GM23338 (cell line): ENCODE results near the gene DGLUCY. TPM values are rescaled to one million over a fixed set of nuclear protein-coding genes. Genes with fewer than 3 reads are reported as not detected.

ENCODE experiments used
- ATAC-seq: fragments of 200-7000 bp; cut with Tn5 transposase; 3 replicates; pipeline ENCODE4 v1.9.1; 2020
- DNase-seq: peaks from one replicate; pipeline ENCODE4 v3.0.0-alpha.2; 2015; ENCODE audit warnings: low spot score
- H2AFZ ChIP-seq: fragments of 200-600 bp; sonication (generic); 2 replicates; pipeline ENCODE4 v1.8.0; 2016; ENCODE audit warnings: antibody characterized with exemption, mild to moderate bottlenecking, moderate library complexity
- H3F3A ChIP-seq: fragments of 200-600 bp; sonication (generic); replicated peaks from 2 replicates; pipeline ENCODE4 v1.8.0; 2017; ENCODE audit warnings: antibody characterized with exemption, mixed run types, low read depth
- H3K27ac ChIP-seq: fragments of 200-600 bp; sonication (generic); 2 replicates; pipeline ENCODE4 v1.6.1; 2016; ENCODE audit warnings: low read depth
- H3K27me3 ChIP-seq: fragments of 200-600 bp; sonication (generic); 2 replicates; pipeline ENCODE4 v1.8.0; 2016; ENCODE audit warnings: mild to moderate bottlenecking, mixed run types, moderate library complexity; ENCODE audit not compliant: insufficient read depth
- H3K36me3 ChIP-seq: fragments of 200-600 bp; sonication (generic); 2 replicates; pipeline ENCODE4 v1.8.0; 2016; ENCODE audit warnings: mild to moderate bottlenecking; ENCODE audit not compliant: insufficient read depth
- H3K4me1 ChIP-seq: fragments of 200-600 bp; sonication (generic); 2 replicates; pipeline ENCODE4 v1.8.0; 2016; ENCODE audit warnings: mild to moderate bottlenecking, moderate library complexity; ENCODE audit not compliant: insufficient read depth
- H3K4me2 ChIP-seq: fragments of 200-600 bp; sonication (generic); 2 replicates; pipeline ENCODE4 v1.7.1; 2017; ENCODE audit warnings: mixed run types
- H3K4me3 ChIP-seq: fragments of 200-600 bp; sonication (generic); 2 replicates; pipeline ENCODE4 v1.6.1; 2016; ENCODE audit warnings: mixed run types
- H3K79me2 ChIP-seq: fragments of 200-600 bp; sonication (generic); replicated peaks from 2 replicates; pipeline ENCODE4 v1.8.0; 2017; ENCODE audit warnings: mild to moderate bottlenecking; ENCODE audit not compliant: insufficient read depth
- H3K9me2 ChIP-seq: fragments of 200-600 bp; sonication (generic); 2 replicates; pipeline ENCODE4 v1.8.0; 2017; ENCODE audit not compliant: insufficient read depth
- H4K20me1 ChIP-seq: fragments of 200-600 bp; sonication (generic); replicated peaks from 2 replicates; pipeline ENCODE4 v1.8.0; 2017; ENCODE audit warnings: mild to moderate bottlenecking; ENCODE audit not compliant: insufficient read depth
- H3K27ac Mint-ChIP-seq: 2 replicates; pipeline ENCODE4 v1.8.0; 2020; ENCODE audit warnings: inconsistent platforms, mild to moderate bottlenecking, moderate library complexity, mixed read lengths
- H3K27me3 Mint-ChIP-seq: 3 replicates; pipeline ENCODE4 v1.8.0; 2022; ENCODE audit warnings: low read depth, mild to moderate bottlenecking, moderate library complexity, mixed read lengths, inconsistent platforms; ENCODE audit not compliant: insufficient read depth, poor library complexity
- H3K36me3 Mint-ChIP-seq: 3 replicates; pipeline ENCODE4 v1.8.0; 2021; ENCODE audit warnings: low read depth, mild to moderate bottlenecking, inconsistent platforms, moderate library complexity, mixed read lengths
- H3K4me1 Mint-ChIP-seq: 3 replicates; pipeline ENCODE4 v1.8.0; 2020; ENCODE audit warnings: mild to moderate bottlenecking, inconsistent platforms, mixed read lengths
- H3K4me3 Mint-ChIP-seq: 3 replicates; pipeline ENCODE4 v1.8.0; 2021; ENCODE audit warnings: moderate library complexity, mild to moderate bottlenecking, inconsistent platforms, mixed read lengths
- H3K9me3 Mint-ChIP-seq: 3 replicates; pipeline ENCODE4 v1.8.0; 2020; ENCODE audit warnings: moderate library complexity, mild to moderate bottlenecking, inconsistent platforms, mixed read lengths
- CREB1 ChIP-seq: fragments of 250-450 bp; sonication (Bioruptor Pico); IDR thresholded peaks from 2 replicates; pipeline ENCODE4 v1.5.0; 2020; ENCODE audit warnings: low read depth, mild to moderate bottlenecking, moderate library complexity
- EZH2 ChIP-seq: fragments of 200-600 bp; sonication (generic); IDR thresholded peaks from one replicate; pipeline ENCODE4 v1.8.0; 2017; ENCODE audit warnings: antibody characterized with exemption, mild to moderate bottlenecking, low read depth; ENCODE audit not compliant: unreplicated experiment
- EZH2phosphoT487 ChIP-seq: fragments of 200-600 bp; sonication (generic); IDR thresholded peaks from one replicate; pipeline ENCODE4 v1.8.1; 2018; ENCODE audit warnings: antibody characterized with exemption; ENCODE audit not compliant: unreplicated experiment
- NANOG ChIP-seq: IDR thresholded peaks from 2 replicates; pipeline ENCODE4 v1.6.1; 2016; ENCODE audit warnings: antibody characterized with exemption, borderline replicate concordance
- ZNF331 ChIP-seq: fragments of 250-450 bp; sonication (Bioruptor Pico); IDR thresholded peaks from 2 replicates; pipeline ENCODE4 v1.5.0; 2020; ENCODE audit warnings: low read depth, mild to moderate bottlenecking, moderate library complexity
- polyA plus RNA-seq: library from polyadenylated mRNA; unstranded; fragments of >200 nt; fragmentation: Nextera tagmentation; extraction: Ambion mirVana; gene quantifications from 2 replicates; pipeline ENCODE4 v1.2.1, GENCODE V29; 2016
- total RNA-seq: library from RNA; depleted of rRNA; stranded (reverse); fragments of >200 nt; shearing (Covaris generic); gene quantifications from 2 replicates; pipeline ENCODE4 v1.2.3, GENCODE V29; 2014
- TF ChIP-seq, protein P1 (sequence below): fragments of 250-450 bp; sonication (Bioruptor Pico); IDR thresholded peaks from 2 replicates; pipeline ENCODE4 v1.5.0; 2020; ENCODE audit warnings: mild to moderate bottlenecking, moderate library complexity
- TF ChIP-seq, protein P2 (sequence below): IDR thresholded peaks from one replicate; pipeline ENCODE4 v1.6.1; 2018; ENCODE audit warnings: antibody characterized with exemption; ENCODE audit not compliant: unreplicated experiment
- TF ChIP-seq, protein P3 (sequence below), 2 experiments: fragments of 200-600 bp in 1 of 2; sonication (generic) in 1 of 2; conservative IDR thresholded peaks; 2 replicates each; pipeline versions ENCODE4 v1.5.1 to v1.6.1; 2016 to 2017; ENCODE audit warnings: antibody characterized with exemption in 2 of 2, low read depth in 2 of 2, mild to moderate bottlenecking in 2 of 2, moderate library complexity in 1 of 2

Gene DGLUCY
- total and polyA plus RNA-seq, 2 experiments from 2014 or later: 14.6 to 31.6 TPM

DNA sequence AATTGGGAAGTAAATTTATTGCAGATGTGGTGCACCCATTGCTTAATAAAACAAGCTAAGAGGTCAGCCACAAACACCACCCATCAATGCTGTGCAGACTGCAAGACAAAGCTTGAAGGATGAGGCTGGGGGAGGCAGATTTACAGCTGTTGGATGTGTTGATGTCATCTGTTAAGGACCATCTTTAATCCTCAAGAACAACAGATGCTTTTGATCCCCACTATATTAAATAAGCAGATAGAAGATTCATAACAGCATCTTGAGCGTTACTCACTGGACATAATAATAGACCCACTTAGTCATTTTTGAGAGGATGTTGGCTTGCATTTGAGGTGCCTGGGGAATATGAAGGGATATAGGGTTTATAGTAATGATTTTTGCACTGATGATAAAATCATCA lies 71.8 kb downstream of the DGLUCY start (continued):
- TF ChIP-seq, protein P1, sequence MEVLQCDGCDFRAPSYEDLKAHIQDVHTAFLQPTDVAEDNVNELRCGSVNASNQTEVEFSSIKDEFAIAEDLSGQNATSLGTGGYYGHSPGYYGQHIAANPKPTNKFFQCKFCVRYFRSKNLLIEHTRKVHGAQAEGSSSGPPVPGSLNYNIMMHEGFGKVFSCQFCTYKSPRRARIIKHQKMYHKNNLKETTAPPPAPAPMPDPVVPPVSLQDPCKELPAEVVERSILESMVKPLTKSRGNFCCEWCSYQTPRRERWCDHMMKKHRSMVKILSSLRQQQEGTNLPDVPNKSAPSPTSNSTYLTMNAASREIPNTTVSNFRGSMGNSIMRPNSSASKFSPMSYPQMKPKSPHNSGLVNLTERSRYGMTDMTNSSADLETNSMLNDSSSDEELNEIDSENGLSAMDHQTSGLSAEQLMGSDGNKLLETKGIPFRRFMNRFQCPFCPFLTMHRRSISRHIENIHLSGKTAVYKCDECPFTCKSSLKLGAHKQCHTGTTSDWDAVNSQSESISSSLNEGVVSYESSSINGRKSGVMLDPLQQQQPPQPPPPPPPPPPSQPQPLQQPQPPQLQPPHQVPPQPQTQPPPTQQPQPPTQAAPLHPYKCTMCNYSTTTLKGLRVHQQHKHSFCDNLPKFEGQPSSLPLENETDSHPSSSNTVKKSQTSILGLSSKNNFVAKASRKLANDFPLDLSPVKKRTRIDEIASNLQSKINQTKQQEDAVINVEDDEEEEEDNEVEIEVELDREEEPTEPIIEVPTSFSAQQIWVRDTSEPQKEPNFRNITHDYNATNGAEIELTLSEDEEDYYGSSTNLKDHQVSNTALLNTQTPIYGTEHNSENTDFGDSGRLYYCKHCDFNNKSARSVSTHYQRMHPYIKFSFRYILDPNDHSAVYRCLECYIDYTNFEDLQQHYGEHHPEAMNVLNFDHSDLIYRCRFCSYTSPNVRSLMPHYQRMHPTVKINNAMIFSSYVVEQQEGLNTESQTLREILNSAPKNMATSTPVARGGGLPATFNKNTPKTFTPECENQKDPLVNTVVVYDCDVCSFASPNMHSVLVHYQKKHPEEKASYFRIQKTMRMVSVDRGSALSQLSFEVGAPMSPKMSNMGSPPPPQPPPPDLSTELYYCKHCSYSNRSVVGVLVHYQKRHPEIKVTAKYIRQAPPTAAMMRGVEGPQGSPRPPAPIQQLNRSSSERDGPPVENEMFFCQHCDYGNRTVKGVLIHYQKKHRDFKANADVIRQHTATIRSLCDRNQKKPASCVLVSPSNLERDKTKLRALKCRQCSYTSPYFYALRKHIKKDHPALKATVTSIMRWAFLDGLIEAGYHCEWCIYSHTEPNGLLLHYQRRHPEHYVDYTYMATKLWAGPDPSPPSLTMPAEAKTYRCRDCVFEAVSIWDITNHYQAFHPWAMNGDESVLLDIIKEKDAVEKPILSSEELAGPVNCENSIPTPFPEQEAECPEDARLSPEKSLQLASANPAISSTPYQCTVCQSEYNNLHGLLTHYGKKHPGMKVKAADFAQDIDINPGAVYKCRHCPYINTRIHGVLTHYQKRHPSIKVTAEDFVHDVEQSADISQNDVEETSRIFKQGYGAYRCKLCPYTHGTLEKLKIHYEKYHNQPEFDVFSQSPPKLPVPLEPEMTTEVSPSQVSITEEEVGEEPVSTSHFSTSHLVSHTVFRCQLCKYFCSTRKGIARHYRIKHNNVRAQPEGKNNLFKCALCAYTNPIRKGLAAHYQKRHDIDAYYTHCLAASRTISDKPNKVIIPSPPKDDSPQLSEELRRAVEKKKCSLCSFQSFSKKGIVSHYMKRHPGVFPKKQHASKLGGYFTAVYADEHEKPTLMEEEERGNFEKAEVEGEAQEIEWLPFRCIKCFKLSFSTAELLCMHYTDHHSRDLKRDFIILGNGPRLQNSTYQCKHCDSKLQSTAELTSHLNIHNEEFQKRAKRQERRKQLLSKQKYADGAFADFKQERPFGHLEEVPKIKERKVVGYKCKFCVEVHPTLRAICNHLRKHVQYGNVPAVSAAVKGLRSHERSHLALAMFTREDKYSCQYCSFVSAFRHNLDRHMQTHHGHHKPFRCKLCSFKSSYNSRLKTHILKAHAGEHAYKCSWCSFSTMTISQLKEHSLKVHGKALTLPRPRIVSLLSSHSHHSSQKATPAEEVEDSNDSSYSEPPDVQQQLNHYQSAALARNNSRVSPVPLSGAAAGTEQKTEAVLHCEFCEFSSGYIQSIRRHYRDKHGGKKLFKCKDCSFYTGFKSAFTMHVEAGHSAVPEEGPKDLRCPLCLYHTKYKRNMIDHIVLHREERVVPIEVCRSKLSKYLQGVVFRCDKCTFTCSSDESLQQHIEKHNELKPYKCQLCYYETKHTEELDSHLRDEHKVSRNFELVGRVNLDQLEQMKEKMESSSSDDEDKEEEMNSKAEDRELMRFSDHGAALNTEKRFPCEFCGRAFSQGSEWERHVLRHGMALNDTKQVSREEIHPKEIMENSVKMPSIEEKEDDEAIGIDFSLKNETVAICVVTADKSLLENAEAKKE: no peak

DNA sequence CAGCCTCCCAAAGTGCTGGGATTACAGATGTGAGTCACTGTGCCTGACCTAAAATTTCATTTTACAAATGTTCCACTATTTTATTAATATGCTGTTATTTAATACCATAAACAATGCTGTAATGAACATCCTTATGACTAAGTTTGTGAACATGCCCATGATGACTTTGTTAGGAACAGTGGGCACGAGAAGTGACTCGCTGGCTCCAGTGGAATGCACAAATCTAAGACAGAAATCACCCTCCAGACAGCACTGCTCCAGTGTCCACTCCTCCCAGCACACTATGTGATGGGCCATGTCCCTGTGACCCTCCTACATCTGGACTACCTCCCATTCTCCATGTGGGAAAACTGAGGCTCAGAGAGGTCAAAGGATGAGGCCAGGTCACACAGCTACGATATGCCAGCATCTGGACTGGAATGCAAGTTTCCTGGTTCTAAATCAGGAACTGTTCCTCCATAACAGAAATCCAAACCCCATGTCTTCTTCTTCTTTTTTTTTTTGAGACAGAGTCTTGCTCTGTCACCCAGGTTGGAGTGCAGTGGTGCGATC lies 72.7 kb downstream of the DGLUCY start:
- no peak overlapping the region for H3K4me2 ChIP-seq
- ATAC-seq: no peak
- no peaks in the 10 kb centered on the region for H3K9me2 ChIP-seq
- no peaks in the 10 kb centered on the region for H3K27me3 ChIP-seq
- Mint-ChIP-seq H3K27ac (no peak overlapping the region), H3K4me1 (no peaks in the 10 kb centered on the region), H3K27me3 (peaks cover 6% of the 10 kb centered on the region), H3K9me3 (no peaks in the 10 kb centered on the region), H3K36me3 (peaks cover 17% of the 10 kb centered on the region), H3K4me3 (no peak overlapping the region)
- H2AFZ ChIP-seq: no peak overlapping the region
- no peaks in the 10 kb centered on the region for H3K4me1 ChIP-seq
- H3K4me3 ChIP-seq: no peak overlapping the region
- DNase-seq: no peak
- no peak overlapping the region for H3K27ac ChIP-seq
- H3K36me3 ChIP-seq: no peaks in the 10 kb centered on the region
- no peaks in the 10 kb centered on the region for H3F3A ChIP-seq
- no peaks in the 10 kb centered on the region for H4K20me1 ChIP-seq
- no peaks in the 10 kb centered on the region for H3K79me2 ChIP-seq
- TF ChIP-seq, protein P2, sequence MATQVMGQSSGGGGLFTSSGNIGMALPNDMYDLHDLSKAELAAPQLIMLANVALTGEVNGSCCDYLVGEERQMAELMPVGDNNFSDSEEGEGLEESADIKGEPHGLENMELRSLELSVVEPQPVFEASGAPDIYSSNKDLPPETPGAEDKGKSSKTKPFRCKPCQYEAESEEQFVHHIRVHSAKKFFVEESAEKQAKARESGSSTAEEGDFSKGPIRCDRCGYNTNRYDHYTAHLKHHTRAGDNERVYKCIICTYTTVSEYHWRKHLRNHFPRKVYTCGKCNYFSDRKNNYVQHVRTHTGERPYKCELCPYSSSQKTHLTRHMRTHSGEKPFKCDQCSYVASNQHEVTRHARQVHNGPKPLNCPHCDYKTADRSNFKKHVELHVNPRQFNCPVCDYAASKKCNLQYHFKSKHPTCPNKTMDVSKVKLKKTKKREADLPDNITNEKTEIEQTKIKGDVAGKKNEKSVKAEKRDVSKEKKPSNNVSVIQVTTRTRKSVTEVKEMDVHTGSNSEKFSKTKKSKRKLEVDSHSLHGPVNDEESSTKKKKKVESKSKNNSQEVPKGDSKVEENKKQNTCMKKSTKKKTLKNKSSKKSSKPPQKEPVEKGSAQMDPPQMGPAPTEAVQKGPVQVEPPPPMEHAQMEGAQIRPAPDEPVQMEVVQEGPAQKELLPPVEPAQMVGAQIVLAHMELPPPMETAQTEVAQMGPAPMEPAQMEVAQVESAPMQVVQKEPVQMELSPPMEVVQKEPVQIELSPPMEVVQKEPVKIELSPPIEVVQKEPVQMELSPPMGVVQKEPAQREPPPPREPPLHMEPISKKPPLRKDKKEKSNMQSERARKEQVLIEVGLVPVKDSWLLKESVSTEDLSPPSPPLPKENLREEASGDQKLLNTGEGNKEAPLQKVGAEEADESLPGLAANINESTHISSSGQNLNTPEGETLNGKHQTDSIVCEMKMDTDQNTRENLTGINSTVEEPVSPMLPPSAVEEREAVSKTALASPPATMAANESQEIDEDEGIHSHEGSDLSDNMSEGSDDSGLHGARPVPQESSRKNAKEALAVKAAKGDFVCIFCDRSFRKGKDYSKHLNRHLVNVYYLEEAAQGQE: no peak
- no peak for TF ChIP-seq NANOG
- TF ChIP-seq EZH2phosphoT487: no peak
- no peak for TF ChIP-seq ZNF331 (CRISPR knock-in tag)
- TF ChIP-seq EZH2: no peak
- no peak for TF ChIP-seq CREB1 (CRISPR knock-in tag)
- TF ChIP-seq, protein P3, sequence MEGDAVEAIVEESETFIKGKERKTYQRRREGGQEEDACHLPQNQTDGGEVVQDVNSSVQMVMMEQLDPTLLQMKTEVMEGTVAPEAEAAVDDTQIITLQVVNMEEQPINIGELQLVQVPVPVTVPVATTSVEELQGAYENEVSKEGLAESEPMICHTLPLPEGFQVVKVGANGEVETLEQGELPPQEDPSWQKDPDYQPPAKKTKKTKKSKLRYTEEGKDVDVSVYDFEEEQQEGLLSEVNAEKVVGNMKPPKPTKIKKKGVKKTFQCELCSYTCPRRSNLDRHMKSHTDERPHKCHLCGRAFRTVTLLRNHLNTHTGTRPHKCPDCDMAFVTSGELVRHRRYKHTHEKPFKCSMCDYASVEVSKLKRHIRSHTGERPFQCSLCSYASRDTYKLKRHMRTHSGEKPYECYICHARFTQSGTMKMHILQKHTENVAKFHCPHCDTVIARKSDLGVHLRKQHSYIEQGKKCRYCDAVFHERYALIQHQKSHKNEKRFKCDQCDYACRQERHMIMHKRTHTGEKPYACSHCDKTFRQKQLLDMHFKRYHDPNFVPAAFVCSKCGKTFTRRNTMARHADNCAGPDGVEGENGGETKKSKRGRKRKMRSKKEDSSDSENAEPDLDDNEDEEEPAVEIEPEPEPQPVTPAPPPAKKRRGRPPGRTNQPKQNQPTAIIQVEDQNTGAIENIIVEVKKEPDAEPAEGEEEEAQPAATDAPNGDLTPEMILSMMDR (conservative IDR thresholded peaks at IDR 0.05; ENCODE audit: low read depth in 2 of 2): no peak
